ENCODE data around the gene ITGB5.

- no peak for TF ChIP-seq EZH2phosphoT487 (IDR thresholded peaks at IDR 0.05; ENCODE audit: insufficient read depth, low read depth)
- TF ChIP-seq EZH2 (IDR thresholded peaks at IDR 0.05; ENCODE audit: insufficient read depth, poor library complexity, severe bottlenecking): no peak
Observed at GRCh38 chr3:124777762-124778470, 109.2 kb downstream of the ITGB5 start.
